GM12872 (cell line): Measurements from ENCODE around the gene ARID5A.

Experiments used
- TF ChIP-seq, protein P1 (sequence below): IDR thresholded peaks from 3 replicates; pipeline ENCODE4 v1.5.1; 2011; ENCODE audit warnings: low read depth, mild to moderate bottlenecking, low read length, moderate library complexity; ENCODE audit not compliant: insufficient read depth

The ARID5A gene

DNA sequence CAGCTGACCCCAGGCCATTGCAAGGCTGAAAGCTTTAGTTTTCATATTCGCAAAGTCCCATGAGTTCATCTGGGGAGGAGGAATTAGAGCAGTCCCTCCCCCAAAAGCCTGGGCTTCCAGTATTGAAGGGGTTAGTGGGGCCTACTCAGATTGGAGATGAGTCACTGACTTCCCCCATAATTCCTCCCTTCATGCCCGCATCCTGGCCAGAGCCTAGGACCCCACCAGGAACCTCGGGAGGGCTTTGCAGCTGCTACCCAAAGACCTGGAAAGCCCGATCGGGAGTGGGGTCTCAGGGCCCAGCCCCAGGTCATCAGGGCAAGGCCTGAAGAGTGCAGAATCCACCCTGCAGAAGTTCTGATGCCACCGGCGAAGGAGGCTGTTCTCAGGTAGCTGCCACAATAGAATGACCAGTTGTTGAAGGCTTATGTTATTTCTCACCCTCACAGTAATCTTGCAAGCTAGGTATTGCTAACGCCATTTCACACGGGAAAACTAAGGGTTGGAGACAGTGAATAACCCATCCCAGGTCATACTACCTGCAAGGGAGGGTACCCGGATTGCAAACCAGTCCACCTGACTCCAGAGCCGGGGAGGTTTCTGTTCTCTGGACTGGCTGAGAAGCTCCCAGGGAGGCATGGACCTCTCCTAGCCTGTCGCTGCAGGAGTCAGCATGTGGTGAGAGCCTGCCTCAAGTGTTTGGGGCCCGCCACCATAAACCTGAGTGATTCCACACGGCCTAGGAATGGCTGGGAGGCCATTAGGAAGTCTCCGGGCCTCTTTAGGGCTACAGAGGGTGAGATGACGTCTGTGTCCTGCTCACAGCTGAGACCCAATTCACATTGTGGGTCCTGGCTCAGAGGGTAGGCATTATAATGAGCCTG, 5.8 kb upstream of the ARID5A start:
- TF ChIP-seq, protein P1, sequence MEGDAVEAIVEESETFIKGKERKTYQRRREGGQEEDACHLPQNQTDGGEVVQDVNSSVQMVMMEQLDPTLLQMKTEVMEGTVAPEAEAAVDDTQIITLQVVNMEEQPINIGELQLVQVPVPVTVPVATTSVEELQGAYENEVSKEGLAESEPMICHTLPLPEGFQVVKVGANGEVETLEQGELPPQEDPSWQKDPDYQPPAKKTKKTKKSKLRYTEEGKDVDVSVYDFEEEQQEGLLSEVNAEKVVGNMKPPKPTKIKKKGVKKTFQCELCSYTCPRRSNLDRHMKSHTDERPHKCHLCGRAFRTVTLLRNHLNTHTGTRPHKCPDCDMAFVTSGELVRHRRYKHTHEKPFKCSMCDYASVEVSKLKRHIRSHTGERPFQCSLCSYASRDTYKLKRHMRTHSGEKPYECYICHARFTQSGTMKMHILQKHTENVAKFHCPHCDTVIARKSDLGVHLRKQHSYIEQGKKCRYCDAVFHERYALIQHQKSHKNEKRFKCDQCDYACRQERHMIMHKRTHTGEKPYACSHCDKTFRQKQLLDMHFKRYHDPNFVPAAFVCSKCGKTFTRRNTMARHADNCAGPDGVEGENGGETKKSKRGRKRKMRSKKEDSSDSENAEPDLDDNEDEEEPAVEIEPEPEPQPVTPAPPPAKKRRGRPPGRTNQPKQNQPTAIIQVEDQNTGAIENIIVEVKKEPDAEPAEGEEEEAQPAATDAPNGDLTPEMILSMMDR, result no peak

GRCh38 chr2:96531366-96531765, 5.2 kb upstream of the ARID5A start:
- TF ChIP-seq, protein P1, result no peak

- TF ChIP-seq, protein P1, result no peak
Observed at GRCh38 chr2:96531872-96532505, 4.6 kb upstream of the ARID5A start.

DNA sequence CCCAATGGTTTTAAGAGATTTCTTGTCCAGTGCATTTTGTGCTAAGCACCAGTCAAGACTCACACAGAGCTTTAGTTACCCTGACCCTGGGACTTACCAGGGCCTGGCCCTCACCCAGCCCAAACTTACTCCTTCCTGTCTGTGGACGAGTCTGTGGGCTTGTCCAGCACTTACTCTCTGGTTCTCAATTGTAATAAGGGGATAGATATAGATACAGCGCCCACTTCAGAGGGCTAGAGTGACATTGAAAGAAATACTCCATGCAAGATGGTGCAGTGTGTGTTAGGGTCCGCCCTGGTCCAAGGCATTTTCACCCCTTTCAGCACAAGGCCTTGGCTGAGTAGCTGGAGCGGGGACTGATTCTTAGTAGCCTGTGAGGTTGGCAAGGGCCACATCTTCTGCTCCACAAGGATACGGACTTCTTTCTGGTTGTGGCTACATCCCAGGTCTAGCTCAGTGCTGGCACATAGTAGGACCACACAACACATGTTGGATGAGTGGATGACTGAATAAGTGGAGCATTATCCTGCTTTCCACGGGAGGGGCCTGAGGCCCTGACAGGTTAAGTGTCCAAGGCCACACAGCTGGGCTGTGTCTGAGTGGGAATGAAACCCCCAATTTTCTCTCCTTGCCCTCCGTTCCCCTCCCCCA, 3.8 kb upstream of the ARID5A start:
- TF ChIP-seq, protein P1, result no peak

DNA sequence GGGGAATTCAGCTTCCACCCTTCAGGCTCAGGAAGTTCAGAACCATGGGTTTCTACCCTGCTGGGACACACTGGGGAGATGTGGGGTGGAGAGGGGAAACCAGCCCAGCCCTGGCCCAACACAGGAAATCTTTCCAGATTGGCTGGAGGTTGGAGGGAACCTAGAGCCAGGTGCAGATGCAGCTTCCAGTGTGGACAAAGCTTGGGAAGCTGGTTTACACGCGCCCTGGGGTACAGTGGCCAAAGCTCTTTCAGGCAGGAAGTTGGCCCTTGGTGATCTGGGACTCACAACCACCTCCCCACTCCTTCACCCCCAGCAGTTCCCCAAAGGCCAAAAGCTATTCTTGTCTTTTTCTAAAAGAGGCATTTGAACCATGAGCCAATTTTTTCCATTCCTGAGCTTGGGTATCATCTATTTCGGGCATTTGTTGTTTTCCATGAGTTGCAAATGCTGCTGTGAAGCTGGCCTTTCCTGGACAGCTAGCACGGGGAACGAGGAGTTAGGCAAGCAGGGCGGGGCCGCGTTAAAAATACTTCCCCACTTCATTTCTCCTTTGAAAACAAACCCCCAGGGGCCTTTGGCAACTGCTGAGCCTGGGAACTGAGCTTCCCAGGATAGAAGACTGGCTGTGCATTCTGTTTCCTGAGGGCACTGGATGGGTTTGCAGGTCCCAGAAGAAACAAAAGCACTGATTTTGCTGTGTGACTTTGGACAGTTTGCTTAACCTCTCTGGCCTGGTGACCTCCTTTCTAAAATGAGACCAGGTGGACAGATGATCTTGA, 3.1 kb upstream of the ARID5A start:
- TF ChIP-seq, protein P1, result no peak

- TF ChIP-seq, protein P1, result no peak
Observed at GRCh38 chr2:96534141-96534540, 2.4 kb upstream of the ARID5A start.
